ENCODE measurements around the gene PLET1. TPM values are rescaled to one million over a fixed set of nuclear protein-coding genes. Genes with fewer than 3 reads are reported as not detected.

The PLET1 gene
- total and polyA plus RNA-seq, 2 donors (not counting 1 experiment from before 2014, with no cell fraction given): not detected

DNA sequence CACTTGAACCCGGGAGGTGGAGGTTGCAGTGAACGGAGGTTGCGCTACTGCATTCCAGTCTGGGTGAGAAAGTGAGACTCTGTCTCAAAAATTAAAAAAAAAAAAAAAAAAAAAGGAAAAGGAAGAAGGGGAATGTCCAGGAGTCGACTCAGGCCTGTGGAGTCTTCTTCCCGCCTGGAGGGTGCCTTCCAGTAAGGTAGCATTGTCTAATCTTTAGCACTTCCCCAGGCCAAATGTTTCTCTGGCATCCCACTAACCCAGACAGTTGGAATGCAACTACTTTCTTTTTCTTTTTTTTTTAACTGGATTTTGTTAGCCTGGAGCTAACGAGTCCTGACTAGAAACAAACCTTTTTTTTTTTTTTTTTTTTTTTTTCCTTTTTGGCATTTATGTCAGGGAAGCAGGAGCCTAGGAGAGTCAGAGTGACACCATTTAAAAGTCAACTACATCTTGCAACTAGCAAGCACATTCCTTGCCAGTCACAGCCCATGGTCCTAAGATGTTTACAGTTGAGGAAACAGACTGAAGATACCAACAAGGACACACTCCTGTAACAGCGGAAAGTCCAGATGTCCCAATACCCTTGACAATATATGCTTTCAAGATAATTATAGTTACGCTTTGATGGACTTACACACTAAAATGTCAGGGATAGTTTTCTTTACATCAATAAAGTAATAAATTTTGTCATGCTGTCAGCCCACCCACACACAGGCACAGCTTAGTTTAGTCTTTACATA lies 10.6 kb downstream of the PLET1 start:
- no peaks in the 10 kb centered on the region for H3K9me3 Mint-ChIP-seq (ENCODE audit: insufficient read depth)
- ATAC-seq (ENCODE audit: low read depth) (no peak), DNase-seq (no peak)
- no peak overlapping the region for H3K4me3 Mint-ChIP-seq
- intact Hi-C loops (cut with micrococcal nuclease): no loop called here
- POLR2A ChIA-PET: interaction anchor here (0.7 kb wide), 1 partner anchor 22 kb away, joined by 5 read pairs; no protein-coding TSS in a partner anchor
- no peak overlapping the region for H3K4me3 ChIP-seq (ENCODE audit: control extremely low read depth in 1 of 5, extremely low read depth in 1 of 5, insufficient read depth in 1 of 5, low read depth in 2 of 5, low read length in 4 of 5)
- no peak overlapping the region for H3K4me2 ChIP-seq (replicated peaks; ENCODE audit: low read depth, low read length, poor library complexity, severe bottlenecking)
- H3K27ac ChIP-seq (ENCODE audit: low read length in 2 of 2): no peak overlapping the region
- CTCF ChIA-PET: interaction anchor here (0.7 kb wide), 1 partner anchor 28 kb away, joined by 3 read pairs; no protein-coding TSS in a partner anchor
- no peak overlapping the region for H2AFZ ChIP-seq (ENCODE audit: insufficient read depth, low read depth, low read length, poor library complexity, severe bottlenecking)
- 100% methylated on average over 3 of the region's 8 CpGs for WGBS (ENCODE audit: insufficient coverage)
- H3K27me3 Mint-ChIP-seq: no peaks in the 10 kb centered on the region
- TF ChIP-seq EZH2 (IDR thresholded peaks at IDR 0.05; ENCODE audit: borderline replicate concordance, insufficient read depth, low read depth, low read length, poor library complexity, severe bottlenecking) (no peak), CTCF (IDR thresholded peaks at IDR 0.05) (no peak)
- H3K27ac Mint-ChIP-seq: no peak overlapping the region
- no peaks in the 10 kb centered on the region for H3K4me1 Mint-ChIP-seq
- H3K79me2 ChIP-seq (ENCODE audit: control insufficient read depth, insufficient read depth, low read length): no peaks in the 10 kb centered on the region
- no peaks in the 10 kb centered on the region for H3K27me3 ChIP-seq (replicated peaks in 1 of 4; ENCODE audit: control extremely low read depth in 1 of 4, control insufficient read depth in 3 of 4, insufficient read depth in 4 of 4, low read length in 3 of 4)
- no peak overlapping the region for H3K9ac ChIP-seq (ENCODE audit: low read length)
- no peaks in the 10 kb centered on the region for H3K4me1 ChIP-seq (ENCODE audit: control insufficient read depth in 2 of 2, insufficient read depth in 2 of 2, low read length in 2 of 2)
- H3K36me3 ChIP-seq (replicated peaks in 1 of 2; ENCODE audit: control extremely low read depth in 1 of 2, control insufficient read depth in 1 of 2, extremely low read depth in 1 of 2, insufficient read depth in 2 of 2, low read length in 1 of 2): no peaks in the 10 kb centered on the region
- H4K20me1 ChIP-seq (ENCODE audit: control insufficient read depth, insufficient read depth, low read length, poor library complexity, severe bottlenecking): no peaks in the 10 kb centered on the region
- H3K9me3 ChIP-seq (ENCODE audit: control extremely low read depth in 1 of 3, control insufficient read depth in 2 of 3, insufficient read depth in 1 of 3, low read length in 2 of 3): no peaks in the 10 kb centered on the region

GRCh38 chr11:112248201-112248600 lies 12.5 kb downstream of the PLET1 start:
- Histone ChIP-seq H3K4me3 (ENCODE audit: control extremely low read depth in 1 of 5, extremely low read depth in 1 of 5, insufficient read depth in 1 of 5, low read depth in 2 of 5, low read length in 4 of 5) (no peak overlapping the region), H3K79me2 (ENCODE audit: control insufficient read depth, insufficient read depth, low read length) (no peaks in the 10 kb centered on the region), H3K9ac (ENCODE audit: low read length) (no peak overlapping the region), H3K9me3 (ENCODE audit: control extremely low read depth in 1 of 3, control insufficient read depth in 2 of 3, insufficient read depth in 1 of 3, low read length in 2 of 3) (no peaks in the 10 kb centered on the region), H3K27me3 (replicated peaks in 1 of 4; ENCODE audit: control extremely low read depth in 1 of 4, control insufficient read depth in 3 of 4, insufficient read depth in 4 of 4, low read length in 3 of 4) (no peaks in the 10 kb centered on the region), H3K4me1 (ENCODE audit: control insufficient read depth in 2 of 2, insufficient read depth in 2 of 2, low read length in 2 of 2) (no peaks in the 10 kb centered on the region), H4K20me1 (ENCODE audit: control insufficient read depth, insufficient read depth, low read length, poor library complexity, severe bottlenecking) (no peaks in the 10 kb centered on the region), H3K4me2 (replicated peaks; ENCODE audit: low read depth, low read length, poor library complexity, severe bottlenecking) (no peak overlapping the region), H2AFZ (ENCODE audit: insufficient read depth, low read depth, low read length, poor library complexity, severe bottlenecking) (no peak overlapping the region), H3K36me3 (replicated peaks in 1 of 2; ENCODE audit: control extremely low read depth in 1 of 2, control insufficient read depth in 1 of 2, extremely low read depth in 1 of 2, insufficient read depth in 2 of 2, low read length in 1 of 2) (peaks cover 0 to 4% of the 10 kb centered on the region in 2 experiments), H3K27ac (ENCODE audit: low read length in 2 of 2) (no peak overlapping the region)
- no peak for ATAC-seq (ENCODE audit: low read depth)
- ChIA-PET POLR2A (no interaction called here), CTCF (no interaction called here)
- intact Hi-C loops (cut with micrococcal nuclease): no loop called here
- no peak overlapping the region for H3K27ac Mint-ChIP-seq
- H3K9me3 Mint-ChIP-seq (ENCODE audit: insufficient read depth): no peaks in the 10 kb centered on the region
- DNase-seq: no peak
- no peak overlapping the region for H3K4me3 Mint-ChIP-seq
- no peaks in the 10 kb centered on the region for H3K4me1 Mint-ChIP-seq
- TF ChIP-seq CTCF (IDR thresholded peaks at IDR 0.05) (no peak), EZH2 (IDR thresholded peaks at IDR 0.05; ENCODE audit: borderline replicate concordance, insufficient read depth, low read depth, low read length, poor library complexity, severe bottlenecking) (no peak)
- WGBS (ENCODE audit: insufficient coverage): 100% methylated on average over 1 of the region's 2 CpGs
- H3K27me3 Mint-ChIP-seq: no peaks in the 10 kb centered on the region

All from B cell (primary cell).